NCI-H2196 (cell line): Measurements from ENCODE around the gene CDH22.

Experiments used
- DNase-seq: peaks from one replicate; lab custom pipeline; 2025; ENCODE audit not compliant: unreplicated experiment; lab: John Stamatoyannopoulos, UW

Gene CDH22, protein sequence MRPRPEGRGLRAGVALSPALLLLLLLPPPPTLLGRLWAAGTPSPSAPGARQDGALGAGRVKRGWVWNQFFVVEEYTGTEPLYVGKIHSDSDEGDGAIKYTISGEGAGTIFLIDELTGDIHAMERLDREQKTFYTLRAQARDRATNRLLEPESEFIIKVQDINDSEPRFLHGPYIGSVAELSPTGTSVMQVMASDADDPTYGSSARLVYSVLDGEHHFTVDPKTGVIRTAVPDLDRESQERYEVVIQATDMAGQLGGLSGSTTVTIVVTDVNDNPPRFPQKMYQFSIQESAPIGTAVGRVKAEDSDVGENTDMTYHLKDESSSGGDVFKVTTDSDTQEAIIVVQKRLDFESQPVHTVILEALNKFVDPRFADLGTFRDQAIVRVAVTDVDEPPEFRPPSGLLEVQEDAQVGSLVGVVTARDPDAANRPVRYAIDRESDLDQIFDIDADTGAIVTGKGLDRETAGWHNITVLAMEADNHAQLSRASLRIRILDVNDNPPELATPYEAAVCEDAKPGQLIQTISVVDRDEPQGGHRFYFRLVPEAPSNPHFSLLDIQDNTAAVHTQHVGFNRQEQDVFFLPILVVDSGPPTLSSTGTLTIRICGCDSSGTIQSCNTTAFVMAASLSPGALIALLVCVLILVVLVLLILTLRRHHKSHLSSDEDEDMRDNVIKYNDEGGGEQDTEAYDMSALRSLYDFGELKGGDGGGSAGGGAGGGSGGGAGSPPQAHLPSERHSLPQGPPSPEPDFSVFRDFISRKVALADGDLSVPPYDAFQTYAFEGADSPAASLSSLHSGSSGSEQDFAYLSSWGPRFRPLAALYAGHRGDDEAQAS

DNA sequence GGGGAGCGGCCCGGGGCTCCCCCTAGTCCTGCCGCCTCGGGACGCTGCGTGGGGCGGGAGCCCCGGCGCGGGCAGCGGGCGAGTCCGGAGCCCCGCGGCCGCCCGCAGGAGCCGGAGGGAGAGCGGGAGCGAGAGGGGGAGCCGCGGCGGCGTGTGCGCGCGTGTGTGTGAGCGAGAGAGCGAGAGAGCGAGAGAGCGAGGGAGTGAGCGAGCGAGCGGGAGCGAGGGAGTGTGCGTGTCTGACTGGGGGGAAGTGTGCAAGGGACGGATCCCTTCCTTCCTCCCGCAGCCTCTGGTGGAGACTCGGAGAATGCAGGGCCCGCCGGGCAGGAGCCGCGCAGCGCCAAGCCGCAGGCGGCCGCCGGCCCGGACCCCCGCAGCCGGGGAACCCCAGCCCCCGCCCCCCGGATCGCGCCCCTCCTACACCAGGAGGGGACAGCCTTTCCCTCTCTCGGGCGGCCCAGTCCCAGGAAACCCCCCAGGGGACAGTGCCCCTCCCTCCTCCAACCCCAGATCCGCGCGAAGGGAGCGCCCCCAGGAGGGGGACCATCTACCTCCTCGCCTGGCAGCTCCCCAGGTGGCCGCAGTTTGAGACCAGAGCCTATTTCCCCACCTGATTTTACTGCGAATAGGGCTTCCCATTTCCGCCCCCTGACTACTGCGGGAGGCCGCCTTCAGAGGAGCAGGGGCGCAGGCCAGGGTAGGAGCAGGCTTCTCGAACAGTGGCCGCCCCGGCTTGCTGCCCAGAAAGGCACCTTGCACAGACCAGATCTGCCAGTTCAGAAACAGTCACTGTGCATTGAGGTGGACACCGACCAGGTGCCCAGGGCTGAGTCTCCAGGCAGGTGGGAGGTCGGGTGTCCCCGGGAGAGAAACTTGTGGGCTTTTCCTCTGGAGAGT is at the start of gene CDH22:
Gene CDH22 (minus strand): TSS at position 241 of the 900 bp plus-strand sequence. CDS start 57,204 bp downstream, outside the sequence.
- DNase-seq = peak; percentile 71

GRCh38 chr20:46357030-46357514 is 48.8 kb upstream of the CDH22 start:
- no peak for DNase-seq

DNA sequence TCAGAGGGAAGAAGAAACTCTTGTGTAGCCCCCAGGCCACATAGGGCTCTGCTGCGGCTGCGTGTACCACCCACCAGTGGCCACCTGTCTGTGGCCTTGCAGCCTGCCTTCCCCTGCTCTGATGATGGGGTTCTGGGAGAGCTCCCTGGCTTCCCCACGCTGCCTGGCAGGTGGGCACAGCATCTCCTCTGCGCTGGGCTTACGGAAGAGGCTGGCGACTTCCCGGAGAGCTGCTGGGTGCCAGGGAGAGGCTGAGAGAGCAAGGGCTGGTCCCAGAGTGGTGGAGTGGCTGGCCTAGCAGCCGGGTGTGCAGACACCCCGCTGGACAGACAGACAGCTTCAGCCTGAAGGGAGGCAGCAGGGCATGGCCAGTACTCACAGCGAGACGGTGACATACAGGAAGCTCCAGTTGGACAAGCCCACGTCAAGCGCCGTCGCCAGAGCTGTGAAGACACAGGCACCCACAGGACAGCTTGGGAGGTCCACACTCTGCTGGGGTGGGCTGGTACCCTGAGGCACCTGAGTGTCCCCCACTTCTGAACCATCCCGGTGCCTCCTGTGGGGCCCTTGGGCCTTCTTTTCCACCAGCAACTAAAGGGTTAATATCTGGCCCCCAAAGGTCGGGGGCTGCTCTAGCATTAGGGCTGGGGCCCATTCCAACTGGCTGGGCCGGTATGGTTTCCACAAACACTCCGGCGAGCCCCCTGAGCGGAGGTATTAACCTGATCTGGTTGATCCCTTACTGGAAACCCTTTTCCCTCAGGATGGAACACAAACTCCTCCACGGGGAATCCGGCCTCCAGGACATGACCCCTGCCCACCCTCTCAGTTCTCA is 48.1 kb upstream of the CDH22 start:
- DNase-seq = no peak

DNA sequence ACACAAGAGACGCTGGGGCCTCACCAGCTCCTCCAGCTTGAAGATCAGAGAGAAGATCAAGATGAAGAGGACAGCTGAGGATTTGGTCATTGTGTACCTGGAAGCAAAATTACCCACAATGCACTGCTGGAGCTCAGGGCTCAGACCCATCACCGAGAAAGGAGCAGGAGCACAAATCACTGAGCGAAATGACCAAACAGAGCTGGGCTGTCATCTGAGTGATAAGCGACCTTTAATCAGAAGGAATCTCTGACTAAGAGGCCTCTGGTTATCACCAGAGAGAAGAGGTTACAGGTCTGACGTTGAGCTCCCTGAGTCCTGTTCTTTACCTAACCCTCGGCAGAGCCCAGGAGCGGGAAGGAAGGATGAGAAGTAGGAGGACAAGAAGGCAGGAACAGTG is 47.5 kb upstream of the CDH22 start:
- DNase-seq = no peak

DNA sequence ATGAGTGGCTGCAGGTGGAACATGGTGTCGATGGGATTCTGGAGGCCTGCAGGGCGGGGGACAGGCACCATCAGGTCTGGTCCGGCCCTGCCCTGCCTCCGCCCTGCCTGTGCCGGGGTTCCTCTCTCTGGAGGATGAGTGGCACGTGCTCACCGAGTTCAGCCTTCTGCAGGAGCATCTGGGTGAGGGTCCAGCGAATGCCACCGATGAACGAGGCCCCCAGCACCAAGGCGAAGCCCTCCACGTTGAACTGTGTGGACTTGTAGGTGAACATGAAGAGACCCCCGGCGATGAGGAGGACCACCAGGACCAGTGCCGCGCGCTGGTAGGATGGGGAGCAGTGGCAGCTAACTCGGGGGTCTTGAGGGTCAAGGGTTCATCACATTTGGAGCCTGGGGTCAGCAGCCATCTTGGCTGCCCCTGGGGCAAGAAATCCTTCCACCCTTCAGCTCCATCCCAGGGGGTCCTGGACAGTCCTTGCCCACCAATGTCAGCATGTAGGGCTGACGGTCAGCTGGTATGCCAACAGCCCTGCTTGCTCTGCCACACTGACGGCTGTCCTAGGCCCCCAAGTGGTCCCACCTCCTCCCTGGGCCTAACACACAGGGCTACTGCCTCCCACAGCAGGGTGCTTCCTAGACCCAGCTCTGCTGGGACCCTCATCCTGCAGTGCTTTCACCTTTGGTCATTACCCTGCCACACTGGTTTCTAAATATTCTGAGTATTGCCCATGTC is 46.8 kb upstream of the CDH22 start:
- no peak for DNase-seq

DNA sequence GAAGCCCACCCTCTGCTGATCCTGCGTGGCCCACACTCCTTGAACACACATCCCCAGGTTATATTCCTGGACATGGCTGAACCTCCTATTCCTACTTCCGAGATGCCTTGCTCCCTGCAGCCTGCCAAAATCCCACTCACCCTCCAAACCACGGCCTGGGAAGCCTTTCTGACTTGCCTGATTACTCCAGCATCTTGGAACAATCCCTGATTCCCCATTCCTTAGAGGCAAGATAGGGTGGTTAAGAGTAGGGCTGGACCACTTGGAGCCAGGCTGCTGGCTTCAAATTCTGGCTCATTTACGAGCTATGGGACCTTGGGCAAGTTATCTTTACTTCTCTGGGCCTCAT is 45.9 kb upstream of the CDH22 start:
- DNase-seq = no peak

DNA sequence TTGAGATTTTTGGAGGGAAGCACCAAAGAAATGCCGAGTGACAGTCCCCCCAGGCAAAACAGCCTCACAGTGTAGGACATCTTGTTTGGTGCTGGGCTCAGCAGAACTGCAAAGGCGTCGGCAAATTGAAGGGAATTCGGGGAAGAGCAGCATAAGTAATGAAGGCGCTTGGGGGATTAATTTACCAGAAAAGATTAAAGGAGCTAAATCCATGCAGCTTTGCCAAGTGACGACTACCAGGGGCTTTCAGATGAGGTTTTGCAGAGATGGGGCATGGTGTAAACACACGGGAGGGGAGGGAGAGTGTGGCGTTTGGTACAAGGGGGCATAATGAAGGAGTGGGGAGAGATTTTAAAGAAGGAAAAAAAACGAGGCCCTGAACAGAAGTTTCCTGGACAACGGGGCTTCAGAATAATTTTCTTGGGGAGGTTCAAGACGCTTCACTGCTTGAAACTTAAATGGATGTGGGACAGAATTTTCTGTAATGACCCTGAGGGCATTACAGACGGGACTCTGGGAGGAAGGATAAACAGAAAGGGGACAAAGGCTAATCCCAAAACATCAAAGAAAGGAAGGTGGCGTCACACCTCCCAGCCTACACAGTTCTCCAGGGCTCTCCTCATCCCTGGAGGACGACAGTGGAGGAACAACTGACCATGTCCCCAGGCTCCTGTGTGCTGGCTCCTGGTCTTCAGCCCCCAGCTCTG is 45.4 kb upstream of the CDH22 start:
- no peak for DNase-seq

- no peak for DNase-seq
Measured at GRCh38 chr20:46352370-46352938, 44.2 kb upstream of the CDH22 start.

DNA sequence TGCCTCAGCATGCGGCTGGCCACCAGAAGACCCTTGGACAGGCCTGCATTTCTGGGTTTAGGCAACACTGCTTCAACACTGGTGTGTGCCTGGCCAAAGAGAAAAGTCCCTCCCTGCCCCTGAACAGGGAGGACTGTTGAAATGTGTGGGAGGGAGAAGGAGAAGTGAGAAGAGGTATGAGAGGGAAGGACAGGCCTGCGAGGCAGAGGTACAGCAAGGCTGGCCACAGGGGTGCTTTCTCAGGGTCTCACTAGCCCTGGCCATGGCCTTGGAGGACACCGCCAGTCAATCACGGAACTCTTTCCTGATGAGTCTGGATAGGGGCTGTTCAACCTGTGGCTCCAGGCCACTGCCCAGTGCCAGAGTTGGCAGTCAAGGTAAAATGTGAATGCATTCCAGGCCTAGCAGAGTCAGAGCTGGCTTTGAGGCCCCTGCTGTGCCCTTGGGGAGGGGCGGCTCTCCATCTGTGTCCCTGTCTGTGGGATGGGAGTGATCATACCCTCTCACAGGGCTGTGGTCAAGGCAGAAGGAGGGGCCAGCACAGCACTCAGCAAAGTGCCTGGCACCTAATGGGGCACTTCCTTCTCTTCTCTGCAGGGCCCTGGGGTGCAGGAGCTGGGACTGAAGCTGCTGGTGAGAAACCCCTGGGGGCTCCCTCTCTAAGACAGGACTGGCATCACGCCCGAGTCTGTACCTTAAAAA is 43.2 kb upstream of the CDH22 start:
- no peak for DNase-seq

DNA sequence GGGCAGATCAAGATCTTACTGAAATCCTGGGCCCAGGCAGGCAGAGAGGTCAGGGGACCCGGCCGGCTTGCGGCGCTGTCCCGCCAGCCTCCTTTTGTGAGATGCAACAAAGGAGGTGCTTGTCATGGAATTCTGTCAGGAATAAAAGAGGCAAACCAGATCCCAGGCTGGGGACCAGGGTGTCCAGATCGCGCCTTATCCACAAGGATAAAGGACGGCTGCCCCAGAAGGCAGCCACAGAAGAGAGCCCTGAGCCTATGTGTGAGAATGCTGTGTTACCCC is 42.6 kb upstream of the CDH22 start:
- DNase-seq = no peak

- peak; percentile 55 for DNase-seq
Measured at GRCh38 chr20:46350201-46350985, 42.1 kb upstream of the CDH22 start.

DNA sequence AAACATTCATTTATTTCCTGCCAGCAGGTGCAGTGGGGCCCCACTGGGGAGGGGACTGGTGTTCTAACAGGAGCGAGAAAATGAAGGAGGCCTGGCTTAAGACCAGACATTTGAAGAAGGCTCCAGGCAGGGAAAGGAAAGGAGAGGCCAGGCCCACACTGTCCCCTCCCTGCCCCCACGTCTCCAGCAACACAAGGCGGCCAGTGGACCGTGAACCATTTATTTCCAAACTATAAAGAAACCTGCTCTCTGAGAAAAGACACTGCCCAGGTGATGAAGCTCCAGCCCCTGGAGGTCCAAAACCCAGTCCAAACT is 41.4 kb upstream of the CDH22 start:
- peak; percentile 64 for DNase-seq

GRCh38 chr20:46349035-46349741 is 40.9 kb upstream of the CDH22 start:
- peak; percentile 82 for DNase-seq

GRCh38 chr20:46347841-46348803 is 39.8 kb upstream of the CDH22 start:
- DNase-seq = peak; percentile 53

DNA sequence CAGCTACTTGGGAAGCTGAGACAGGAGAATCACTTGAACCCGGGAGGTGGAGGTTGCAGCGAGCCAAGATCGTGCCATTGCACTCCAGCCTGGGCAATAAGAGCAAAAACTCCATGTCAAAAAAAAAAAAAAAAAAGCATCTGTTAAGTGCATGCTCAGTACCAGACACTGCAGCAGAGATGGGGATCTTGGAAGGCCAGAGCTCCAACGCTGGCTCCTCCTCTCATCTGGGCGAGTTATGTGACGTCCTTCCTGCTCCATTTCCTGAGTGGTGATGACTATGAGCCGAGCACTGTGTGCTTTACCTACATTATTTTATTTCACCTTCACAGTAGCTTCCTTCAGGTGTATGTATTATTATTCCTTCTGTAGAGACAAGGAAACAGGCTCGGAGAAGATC is 38.5 kb upstream of the CDH22 start:
- no peak for DNase-seq
